Astrocyte (in vitro differentiated cells and primary cell): ENCODE results near the gene TSNAX. TPM values are rescaled to one million over a fixed set of nuclear protein-coding genes. Genes with fewer than 3 reads are reported as not detected.
"Not testable (repeated sequence)": the region's sequence is repeated elsewhere in the genome, so short reads cannot be mapped to it uniquely, and the experiment has no call there.

ENCODE experiments used
- DNase-seq: peaks from one replicate; pipeline ENCODE4 v3.0.0-alpha.2; 2010; ENCODE audit warnings: low read depth
- FAIRE-seq: peaks from 2 replicates; lab custom pipeline; 2011; peaks lifted over from hg19 to GRCh38; lab: Jason Lieb, UNC
- H2AFZ ChIP-seq: 2 replicates; pipeline ENCODE4 v1.6.0; 2012; ENCODE audit warnings: low read depth, low read length, inconsistent platforms
- H3K27ac ChIP-seq: 2 replicates; pipeline ENCODE4 v1.5.1; 2011; ENCODE audit warnings: low read depth, low read length, inconsistent platforms
- H3K27me3 ChIP-seq: 2 replicates; pipeline ENCODE4 v1.6.0; 2011; ENCODE audit warnings: low read length, inconsistent platforms; ENCODE audit not compliant: insufficient read depth
- H3K36me3 ChIP-seq: 2 replicates; pipeline ENCODE4 v1.5.1; 2011; ENCODE audit warnings: low read length, inconsistent platforms; ENCODE audit not compliant: insufficient read depth
- H3K4me1 ChIP-seq: 2 replicates; pipeline ENCODE4 v1.5.1; 2011; ENCODE audit warnings: low read length, inconsistent platforms; ENCODE audit not compliant: insufficient read depth
- H3K4me2 ChIP-seq: 2 replicates; pipeline ENCODE4 v1.6.0; 2012; ENCODE audit warnings: low read length, inconsistent platforms
- H3K4me3 ChIP-seq: 2 replicates; pipeline ENCODE4 v1.5.1; 2011; ENCODE audit warnings: low read depth, mild to moderate bottlenecking, low read length, inconsistent platforms; ENCODE audit not compliant: insufficient read depth
- H3K79me2 ChIP-seq: 2 replicates; pipeline ENCODE4 v1.6.0; 2012; ENCODE audit warnings: mild to moderate bottlenecking, low read length, inconsistent platforms; ENCODE audit not compliant: insufficient read depth
- H3K9ac ChIP-seq: 2 replicates; pipeline ENCODE4 v1.6.0; 2012; ENCODE audit warnings: mild to moderate bottlenecking, low read length, inconsistent platforms
- H3K9me3 ChIP-seq: 2 replicates; pipeline ENCODE4 v1.5.1; 2012; ENCODE audit warnings: low read depth, mild to moderate bottlenecking, low read length, inconsistent platforms; ENCODE audit not compliant: insufficient read depth
- H4K20me1 ChIP-seq: 2 replicates; pipeline ENCODE4 v1.6.0; 2012; ENCODE audit warnings: low read length, inconsistent platforms; ENCODE audit not compliant: insufficient read depth
- H3K27ac Mint-ChIP-seq: one replicate; pipeline ENCODE4 v1.8.0; 2021; ENCODE audit warnings: mild to moderate bottlenecking, mixed read lengths; ENCODE audit not compliant: unreplicated experiment
- H3K27me3 Mint-ChIP-seq: one replicate; pipeline ENCODE4 v1.8.0; 2021; ENCODE audit warnings: low read depth, mixed read lengths; ENCODE audit not compliant: unreplicated experiment
- H3K36me3 Mint-ChIP-seq: one replicate; pipeline ENCODE4 v1.8.0; 2021; ENCODE audit warnings: low read depth, mixed read lengths; ENCODE audit not compliant: unreplicated experiment
- H3K4me1 Mint-ChIP-seq: one replicate; pipeline ENCODE4 v1.8.0; 2021; ENCODE audit warnings: low read depth, mixed read lengths; ENCODE audit not compliant: unreplicated experiment
- H3K4me3 Mint-ChIP-seq: one replicate; pipeline ENCODE4 v1.8.0; 2021; ENCODE audit warnings: mild to moderate bottlenecking, moderate library complexity, mixed read lengths; ENCODE audit not compliant: unreplicated experiment
- H3K9me3 Mint-ChIP-seq: one replicate; pipeline ENCODE4 v1.8.0; 2021; ENCODE audit warnings: mild to moderate bottlenecking, mixed read lengths; ENCODE audit not compliant: unreplicated experiment
- CTCF ChIP-seq: IDR thresholded peaks from 2 replicates; pipeline ENCODE4 v1.5.1; 2011; ENCODE audit warnings: low read depth, mild to moderate bottlenecking, inconsistent platforms, low read length, moderate library complexity; ENCODE audit not compliant: insufficient read depth
- EZH2 ChIP-seq: IDR thresholded peaks from 2 replicates; pipeline ENCODE4 v1.6.1; 2012; ENCODE audit warnings: mild to moderate bottlenecking, low read length, inconsistent platforms; ENCODE audit not compliant: insufficient read depth
- total RNA-seq: library from RNA; stranded (reverse); gene quantifications from 2 replicates; pipeline ENCODE4 v1.2.1, GENCODE V29; 2021

TSNAX gene
- total RNA-seq, 1 donor from 2014 or later, result 43.5 TPM

DNA sequence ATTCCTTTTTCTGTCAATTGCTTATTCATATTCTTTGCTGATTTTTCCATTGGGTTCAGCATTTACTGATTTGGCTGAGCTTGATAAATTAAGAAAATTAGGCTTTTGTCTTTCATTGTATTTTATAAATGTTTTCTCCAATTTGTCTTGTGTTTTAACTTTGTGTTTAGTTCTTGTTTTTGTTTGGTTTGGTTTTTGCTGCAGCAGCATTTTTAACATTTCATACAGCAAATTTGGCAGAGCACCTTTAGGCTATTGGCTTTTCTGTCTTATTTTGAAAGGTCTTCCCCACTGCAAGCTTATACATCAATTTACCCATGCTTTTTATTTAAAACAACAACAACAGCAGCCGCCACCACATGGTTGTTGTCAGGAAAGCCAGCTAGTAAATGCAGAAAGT lies 64.3 kb downstream of the TSNAX start:
- H2AFZ ChIP-seq, result no peak overlapping the region
- H3K4me3 ChIP-seq, result no peak overlapping the region
- DNase-seq, result no peak
- H3K36me3 ChIP-seq, result no peaks in the 10 kb centered on the region
- FAIRE-seq, result no peak
- H3K79me2 ChIP-seq, result no peaks in the 10 kb centered on the region
- H3K9me3 ChIP-seq, result no peaks in the 10 kb centered on the region
- Mint-ChIP-seq H3K27me3 (no peaks in the 10 kb centered on the region), H3K4me3 (no peak overlapping the region), H3K27ac (no peak overlapping the region), H3K9me3 (no peaks in the 10 kb centered on the region), H3K4me1 (peaks cover 13% of the 10 kb centered on the region), H3K36me3 (no peaks in the 10 kb centered on the region)
- no peak overlapping the region for H3K9ac ChIP-seq
- no peaks in the 10 kb centered on the region for H4K20me1 ChIP-seq
- TF ChIP-seq EZH2 (no peak), CTCF (no peak)
- no peaks in the 10 kb centered on the region for H3K27me3 ChIP-seq
- H3K4me1 ChIP-seq, result no peaks in the 10 kb centered on the region
- H3K27ac ChIP-seq, result no peak overlapping the region
- H3K4me2 ChIP-seq, result no peak overlapping the region

DNA sequence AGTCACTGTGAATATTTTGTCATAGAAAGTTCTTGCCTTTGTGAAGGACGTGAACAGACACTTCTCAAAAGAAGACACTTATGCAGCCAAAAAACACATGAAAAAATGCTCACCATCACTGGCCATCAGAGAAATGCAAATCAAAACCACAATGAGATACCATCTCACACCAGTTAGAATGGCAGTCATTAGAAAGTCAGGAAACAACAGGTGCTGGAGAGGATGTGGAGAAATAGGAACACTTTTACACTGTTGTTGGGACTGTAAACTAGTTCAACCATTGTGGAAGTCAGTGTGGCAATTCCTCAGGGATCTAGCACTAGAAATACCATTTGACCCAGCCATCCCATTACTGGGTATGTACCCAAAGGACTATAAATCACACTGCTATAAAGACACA lies 64.8 kb downstream of the TSNAX start:
- H3K4me1 Mint-ChIP-seq, result peaks cover 15% of the 10 kb centered on the region
- not testable (repeated sequence) for H3K27me3 Mint-ChIP-seq, H4K20me1 ChIP-seq, H2AFZ ChIP-seq, H3K9me3 ChIP-seq, H3K36me3 ChIP-seq, H3K4me2 ChIP-seq, H3K4me3 ChIP-seq, H3K4me1 ChIP-seq, H3K36me3 Mint-ChIP-seq, H3K27ac ChIP-seq, H3K79me2 ChIP-seq, H3K27me3 ChIP-seq, H3K4me3 Mint-ChIP-seq, H3K27ac Mint-ChIP-seq, DNase-seq, H3K9me3 Mint-ChIP-seq, FAIRE-seq, H3K9ac ChIP-seq

- Mint-ChIP-seq H3K36me3 (no peaks in the 10 kb centered on the region), H3K27ac (no peak overlapping the region), H3K27me3 (no peaks in the 10 kb centered on the region), H3K4me3 (no peak overlapping the region), H3K4me1 (peaks cover 15% of the 10 kb centered on the region), H3K9me3 (no peaks in the 10 kb centered on the region)
- H3K4me2 ChIP-seq, result no peak overlapping the region
- no peaks in the 10 kb centered on the region for H4K20me1 ChIP-seq
- FAIRE-seq (no peak), DNase-seq (no peak)
- no peaks in the 10 kb centered on the region for H3K36me3 ChIP-seq
- no peaks in the 10 kb centered on the region for H3K27me3 ChIP-seq
- no peaks in the 10 kb centered on the region for H3K79me2 ChIP-seq
- TF ChIP-seq EZH2 (no peak), CTCF (no peak)
- H3K9me3 ChIP-seq, result no peaks in the 10 kb centered on the region
- no peak overlapping the region for H3K9ac ChIP-seq
- no peak overlapping the region for H3K27ac ChIP-seq
- H3K4me3 ChIP-seq, result no peak overlapping the region
- H3K4me1 ChIP-seq, result no peaks in the 10 kb centered on the region
- no peak overlapping the region for H2AFZ ChIP-seq
Measured at GRCh38 chr1:231594123-231594522, 65.7 kb downstream of the TSNAX start.
